NCI-H1436 (cell line): ENCODE measurements around the gene PSMF1.

Experiments used
- DNase-seq: peaks from one replicate; lab custom pipeline; 2025; lab: John Stamatoyannopoulos, UW

Gene PSMF1, protein sequence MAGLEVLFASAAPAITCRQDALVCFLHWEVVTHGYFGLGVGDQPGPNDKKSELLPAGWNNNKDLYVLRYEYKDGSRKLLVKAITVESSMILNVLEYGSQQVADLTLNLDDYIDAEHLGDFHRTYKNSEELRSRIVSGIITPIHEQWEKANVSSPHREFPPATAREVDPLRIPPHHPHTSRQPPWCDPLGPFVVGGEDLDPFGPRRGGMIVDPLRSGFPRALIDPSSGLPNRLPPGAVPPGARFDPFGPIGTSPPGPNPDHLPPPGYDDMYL

DNA sequence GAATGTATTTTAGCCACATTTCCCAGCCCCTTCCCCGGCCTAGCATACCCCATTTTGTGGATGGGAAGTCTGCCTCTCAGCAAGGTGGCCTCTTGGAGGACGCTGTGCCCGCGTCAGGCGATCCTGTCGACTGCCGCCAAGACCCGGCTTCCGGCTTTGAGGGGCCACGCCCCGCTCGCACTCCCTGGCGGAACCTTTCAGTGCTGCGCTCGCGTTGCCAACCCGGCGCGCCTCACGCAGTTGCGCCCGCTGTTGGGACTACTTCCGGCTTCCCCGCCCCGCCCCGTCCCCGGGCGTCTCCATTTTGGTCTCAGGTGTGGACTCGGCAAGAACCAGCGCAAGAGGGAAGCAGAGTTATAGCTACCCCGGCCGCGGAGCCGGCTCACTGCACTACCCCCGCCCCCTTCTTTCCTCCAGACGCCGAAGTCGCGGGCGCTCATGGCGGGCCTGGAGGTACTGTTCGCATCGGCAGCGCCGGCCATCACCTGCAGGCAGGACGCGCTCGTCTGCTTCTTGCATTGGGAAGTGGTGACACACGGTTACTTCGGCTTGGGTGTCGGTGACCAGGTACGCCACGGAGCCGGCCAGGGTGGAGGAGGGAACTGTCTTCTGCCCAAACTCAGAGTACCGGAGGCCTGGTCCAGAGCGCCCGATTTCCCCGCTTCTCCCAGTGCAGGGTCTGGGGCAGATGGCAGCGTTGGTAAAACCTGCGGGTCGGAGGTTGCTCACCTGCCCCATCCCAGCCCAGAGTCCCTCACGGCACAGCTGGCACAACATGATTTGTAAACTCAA, at the start of gene PSMF1:
TSS of gene PSMF1 (plus strand) at position 267 of the 792 bp plus-strand sequence. CDS start at position 439, 172 bp downstream.
- DNase-seq, result peak; percentile 91

DNA sequence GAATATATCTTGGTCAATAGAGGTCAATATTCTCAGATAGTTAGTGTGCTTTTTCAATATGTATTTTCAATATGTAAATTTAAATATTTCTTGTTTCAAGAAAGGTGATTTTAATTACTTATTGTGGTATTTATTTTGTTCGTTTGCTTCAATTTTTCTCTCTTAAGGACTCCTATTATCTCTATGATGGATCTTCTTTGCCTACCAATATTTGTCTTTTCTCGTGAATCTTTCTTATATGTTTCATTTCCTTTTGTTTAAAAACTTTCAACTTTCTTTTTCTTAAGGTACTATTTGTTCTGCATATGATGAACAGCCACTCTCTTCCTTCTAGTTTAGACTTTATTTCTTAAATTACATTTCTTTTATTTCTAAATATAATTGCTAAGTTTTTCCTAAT, 46.1 kb upstream of the PSMF1 start:
- no peak for DNase-seq

DNA sequence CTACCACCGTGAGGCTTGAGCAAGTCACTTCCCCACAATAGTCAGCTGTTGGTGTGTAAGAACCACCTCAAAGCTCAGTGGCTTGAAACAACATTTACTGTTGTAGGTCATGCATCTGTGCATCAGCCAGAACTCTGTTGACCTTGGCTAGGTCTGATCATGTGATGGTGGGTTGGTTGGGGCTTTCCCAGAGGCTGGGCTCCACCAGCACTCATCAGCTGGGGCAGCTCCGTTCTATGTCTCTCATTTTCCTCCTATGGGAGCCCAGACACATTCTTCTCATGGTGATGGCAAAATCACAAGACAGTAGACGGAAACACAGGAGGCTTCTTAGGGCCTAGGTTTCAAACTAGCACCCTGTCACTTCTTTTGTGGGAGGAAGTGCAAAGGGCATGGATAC, 42.8 kb upstream of the PSMF1 start:
- no peak for DNase-seq

DNA sequence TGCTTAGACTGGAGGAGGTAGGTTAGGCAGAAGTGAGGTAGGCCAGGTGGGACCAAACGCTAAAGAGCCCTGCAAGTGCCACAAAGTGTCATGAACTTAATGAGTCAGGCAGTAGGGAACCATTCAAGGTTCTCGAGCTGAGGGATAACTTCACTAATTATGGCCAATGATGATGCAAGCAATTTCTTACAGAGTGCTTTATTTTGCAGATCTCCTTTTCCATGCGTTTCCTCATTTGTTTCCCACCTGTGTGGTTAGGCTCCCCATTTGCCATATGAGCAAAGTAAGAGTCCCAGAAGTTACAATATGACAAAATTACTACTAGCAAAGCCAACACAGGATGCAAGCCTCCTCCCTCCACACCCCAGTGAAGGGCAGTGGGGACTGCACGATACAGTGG, 36.5 kb upstream of the PSMF1 start:
- DNase-seq, result no peak

DNA sequence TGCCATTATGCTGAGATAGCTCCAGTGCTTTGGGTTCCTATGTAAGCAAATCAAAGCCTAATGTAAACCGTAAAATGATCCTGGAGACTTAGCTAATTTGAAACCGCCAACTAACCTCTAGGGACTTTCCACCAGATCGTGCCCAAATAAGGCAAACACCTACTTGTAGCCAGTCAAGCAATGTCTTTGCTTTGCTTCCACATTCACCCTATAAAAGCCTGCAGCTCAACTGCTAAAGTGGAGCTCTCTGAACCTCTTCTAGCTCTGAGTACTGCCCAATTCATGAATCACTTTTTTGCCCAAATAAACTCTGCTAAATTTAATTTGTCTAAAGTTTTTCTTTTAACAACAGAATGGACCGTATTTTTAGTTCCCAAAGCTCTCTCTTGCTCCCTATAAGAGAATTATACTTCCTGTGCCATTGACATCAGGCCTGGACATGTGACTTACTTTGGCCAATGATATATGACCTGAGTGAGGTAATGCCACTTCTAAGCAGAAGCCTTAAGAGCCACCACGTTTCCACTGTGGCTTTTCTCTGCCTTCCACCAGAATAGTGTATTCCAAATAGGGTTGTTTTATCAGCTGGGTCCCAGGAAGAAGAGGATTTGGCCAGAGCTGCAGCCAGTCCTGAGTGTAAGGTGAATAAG, 34.8 kb upstream of the PSMF1 start:
- DNase-seq, result no peak

DNA sequence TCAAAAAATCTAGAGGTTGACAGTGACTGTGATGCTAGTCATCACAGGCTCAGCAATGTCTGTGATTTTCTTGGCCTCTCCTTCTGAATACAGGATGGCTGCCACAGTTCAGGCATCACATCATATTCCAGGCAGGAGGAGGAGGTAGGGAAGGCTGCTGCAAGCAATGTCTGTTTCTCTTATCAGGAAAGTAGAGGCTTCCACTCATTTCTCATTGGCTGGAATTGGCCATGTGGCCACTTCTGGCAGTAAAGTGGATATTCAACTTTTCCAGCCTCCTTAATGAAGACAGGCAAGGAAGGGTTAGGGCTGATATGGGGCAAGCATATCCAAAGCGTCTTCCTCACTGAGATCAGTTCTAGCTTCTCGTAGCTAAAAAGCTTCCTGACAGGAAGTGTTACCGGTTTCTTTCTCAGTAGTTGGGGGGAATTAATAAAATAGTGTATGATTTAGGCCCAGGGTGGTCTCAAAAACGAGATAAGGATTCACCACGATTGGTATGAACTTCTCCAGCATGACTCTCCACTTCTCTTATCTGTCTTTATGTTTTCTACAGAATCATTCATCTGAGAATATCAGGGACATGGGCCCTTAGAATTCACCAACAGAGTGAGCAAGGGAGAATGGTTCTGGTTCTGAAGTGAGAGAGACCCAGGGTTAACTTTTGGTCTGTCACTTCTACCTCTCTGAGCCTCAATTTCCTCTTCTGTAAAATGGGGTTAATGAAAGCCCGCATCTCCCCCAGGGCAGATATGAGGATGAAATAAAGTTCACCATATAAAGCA, 32.7 kb upstream of the PSMF1 start:
- no peak for DNase-seq

DNA sequence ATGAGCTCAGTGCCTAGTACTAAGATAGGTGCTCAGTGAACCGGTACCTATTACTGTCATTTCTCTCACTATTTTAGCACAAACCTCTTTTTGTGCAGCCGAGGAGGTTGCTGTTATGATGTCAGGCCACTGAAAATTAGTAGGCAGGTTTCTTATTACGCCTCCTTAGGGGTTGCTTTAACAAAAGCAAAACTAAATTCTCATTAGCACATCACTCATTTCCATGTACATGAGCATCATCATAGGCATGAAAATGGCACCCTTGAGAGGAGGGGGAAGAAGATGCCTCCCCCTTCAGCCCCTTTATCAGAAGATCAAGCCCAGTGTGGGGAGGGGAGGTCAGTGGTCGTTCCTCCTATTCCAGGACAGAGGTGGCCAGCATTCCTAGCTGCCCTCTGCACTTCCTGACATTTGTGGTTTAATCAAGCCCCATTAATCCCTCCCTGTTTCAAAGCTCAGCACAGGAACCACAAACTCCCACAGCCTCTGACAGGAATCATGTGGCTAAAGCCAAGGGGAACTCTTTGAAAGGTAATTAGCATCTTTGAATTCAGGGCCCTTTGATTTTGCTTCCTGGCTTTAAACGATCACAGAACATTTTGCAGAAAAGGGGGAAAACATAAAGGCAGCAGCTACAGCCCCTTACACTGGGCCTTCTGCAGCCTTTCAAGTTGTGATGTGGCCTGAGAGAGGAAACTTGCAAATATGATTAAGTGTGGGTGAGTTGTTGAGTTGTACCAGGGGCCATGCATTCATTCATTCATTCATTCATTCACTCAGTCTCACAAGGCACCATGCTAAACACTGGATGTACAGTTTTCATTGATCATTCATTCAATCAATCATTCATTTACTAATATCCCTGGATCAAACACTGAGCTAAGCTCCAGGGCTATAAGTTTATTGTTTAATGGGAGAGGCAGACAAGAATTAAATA, 31.9 kb upstream of the PSMF1 start:
- no peak for DNase-seq

DNA sequence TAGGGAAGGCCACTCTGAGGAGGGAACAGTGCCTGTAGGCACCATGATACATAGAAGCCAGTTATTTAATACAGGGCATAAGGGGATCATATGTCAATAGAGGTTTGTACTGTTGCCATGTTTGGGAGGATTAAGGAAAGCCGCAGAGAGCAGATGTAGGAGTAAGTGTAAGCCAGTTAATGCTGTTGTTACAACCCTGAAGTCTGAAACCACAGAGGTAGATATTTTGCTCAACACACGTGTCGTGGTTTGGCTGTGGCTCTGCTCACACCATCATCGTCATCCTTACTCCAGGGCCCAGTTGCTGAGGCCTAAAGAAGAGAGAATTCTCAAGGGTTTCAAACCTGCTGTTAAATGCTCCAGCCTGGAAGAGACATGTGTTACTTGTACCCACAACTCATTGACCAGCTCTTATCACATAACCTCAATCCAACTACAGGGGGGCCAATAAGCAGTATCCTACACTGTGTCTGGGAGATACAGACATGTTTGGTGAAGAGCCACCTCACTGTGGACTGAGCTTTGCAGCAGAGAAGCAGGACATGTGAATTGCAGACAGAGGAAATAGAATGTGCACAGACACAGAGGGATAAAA, 31.0 kb upstream of the PSMF1 start:
- DNase-seq, result no peak

DNA sequence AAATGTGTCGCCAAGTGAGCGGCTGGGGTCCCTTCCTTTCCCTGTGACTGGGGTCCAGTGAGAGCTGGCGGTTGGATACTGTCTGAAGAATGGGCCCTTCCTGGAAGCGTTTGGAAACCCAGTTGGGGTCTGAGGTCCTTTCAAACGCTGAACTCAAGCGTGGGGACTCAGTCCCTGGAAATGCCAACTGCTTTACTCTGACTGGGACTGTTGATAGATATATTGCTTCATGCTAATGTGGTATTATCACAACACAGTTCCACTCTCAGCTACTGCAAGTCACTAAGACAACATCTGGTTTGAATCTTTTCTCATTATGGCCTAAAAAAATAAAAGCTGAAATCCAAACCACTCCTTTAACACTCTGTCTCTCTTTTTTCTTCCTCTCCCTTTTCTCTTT, 23.7 kb upstream of the PSMF1 start:
- no peak for DNase-seq

DNA sequence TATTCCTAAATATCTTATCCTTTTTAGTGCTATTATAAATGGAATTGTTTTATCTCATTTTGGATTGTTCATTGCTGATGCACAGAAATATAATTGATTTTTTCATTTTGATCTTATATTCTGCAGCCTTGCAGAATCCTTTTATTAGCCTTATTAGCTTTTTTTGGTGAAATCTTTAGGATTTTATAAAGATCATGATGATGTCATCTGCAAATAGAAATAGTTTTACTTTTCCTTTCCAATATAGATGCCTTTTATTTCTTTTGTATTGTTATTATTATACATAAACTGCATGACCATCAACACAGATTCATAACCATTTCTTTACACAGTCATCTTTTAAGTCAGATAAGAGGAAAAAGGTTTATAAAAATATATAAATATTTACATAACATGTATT, 16.9 kb upstream of the PSMF1 start:
- DNase-seq, result no peak

DNA sequence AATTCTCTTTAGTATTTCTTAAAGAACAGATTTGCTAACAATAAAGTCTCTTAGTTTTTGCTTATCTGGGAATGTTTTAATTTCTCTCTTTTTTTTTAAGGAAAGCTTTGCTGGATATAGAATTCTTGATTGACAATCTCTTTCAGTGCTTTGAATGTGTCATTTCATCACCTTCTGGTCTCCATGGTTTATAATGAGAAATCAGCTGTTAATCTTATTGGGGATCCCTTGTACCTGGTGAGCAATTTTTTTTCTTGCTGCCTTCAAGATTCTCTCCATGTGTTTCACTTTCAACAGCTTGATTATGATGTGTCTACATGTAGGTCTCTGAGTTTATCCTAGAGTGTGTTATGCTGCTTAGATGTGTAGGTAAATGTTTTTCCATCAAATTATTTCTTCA, 16.4 kb upstream of the PSMF1 start:
- no peak for DNase-seq

DNA sequence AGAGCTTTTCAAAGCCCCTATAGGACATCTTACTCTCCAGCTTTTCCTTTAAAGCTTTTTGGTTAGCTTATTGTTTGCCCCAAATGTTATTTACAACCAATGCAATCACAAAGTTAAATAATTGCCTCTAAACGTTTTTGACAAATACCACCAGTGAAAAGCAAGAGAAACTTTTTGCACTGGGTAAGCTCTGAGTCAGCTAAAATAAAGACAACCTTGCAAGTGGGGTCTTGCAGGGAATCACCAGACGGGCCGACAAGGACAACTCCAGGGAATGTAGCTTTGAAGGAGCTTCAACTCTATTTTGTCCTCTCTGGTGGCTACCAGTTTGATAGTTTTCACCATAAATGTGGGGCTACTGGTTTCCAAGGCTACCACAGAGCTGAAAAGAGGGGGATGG, 14.7 kb upstream of the PSMF1 start:
- no peak for DNase-seq

DNA sequence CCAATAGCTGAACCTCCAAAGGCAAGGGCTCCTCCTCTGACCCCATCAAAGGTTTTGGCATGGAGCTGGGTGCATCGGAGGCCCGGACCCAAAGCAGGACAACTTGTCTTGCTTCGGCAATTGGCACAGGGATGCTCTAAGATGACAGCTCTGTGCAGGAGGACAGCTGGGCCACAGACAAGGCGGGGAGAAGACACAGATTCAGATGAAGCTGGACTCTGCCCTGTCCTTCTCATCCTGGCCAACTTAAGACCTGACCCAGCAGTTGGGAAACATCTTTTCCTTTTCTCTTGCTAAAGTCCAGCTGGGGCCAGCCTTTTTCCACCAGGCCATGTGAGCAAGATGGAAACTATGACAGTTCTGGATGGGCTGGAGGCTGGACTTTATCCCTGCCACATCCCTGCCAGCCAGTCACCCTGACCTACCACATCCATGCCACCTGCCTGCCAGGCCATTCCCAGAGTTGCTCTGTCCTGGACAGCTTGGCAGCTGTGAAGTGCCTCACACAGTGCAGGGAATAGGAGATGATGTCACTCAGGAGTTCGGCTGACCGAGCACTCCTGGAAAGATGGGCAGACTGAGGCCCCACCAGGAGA, 12.7 kb upstream of the PSMF1 start:
- DNase-seq, result no peak

DNA sequence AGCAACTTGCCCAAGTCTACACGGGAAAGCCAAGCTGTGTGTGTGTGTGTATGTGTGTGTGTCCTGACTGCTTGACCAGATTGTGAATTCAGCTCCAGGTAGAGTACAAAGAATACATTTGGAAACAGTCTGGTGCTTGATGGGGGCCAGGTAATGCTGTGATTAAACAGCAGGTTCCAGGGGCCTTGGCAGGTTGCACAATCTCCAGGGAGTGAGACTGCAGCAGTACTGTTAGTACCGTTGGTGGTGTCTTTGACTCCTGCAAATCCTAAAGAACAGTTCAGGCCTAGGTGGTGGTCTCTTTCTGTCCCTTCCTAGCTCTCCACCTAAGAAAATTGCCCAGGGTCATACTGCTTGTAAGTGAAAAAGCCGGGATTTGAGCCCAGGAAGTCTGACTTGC, 11.2 kb upstream of the PSMF1 start:
- no peak for DNase-seq

DNA sequence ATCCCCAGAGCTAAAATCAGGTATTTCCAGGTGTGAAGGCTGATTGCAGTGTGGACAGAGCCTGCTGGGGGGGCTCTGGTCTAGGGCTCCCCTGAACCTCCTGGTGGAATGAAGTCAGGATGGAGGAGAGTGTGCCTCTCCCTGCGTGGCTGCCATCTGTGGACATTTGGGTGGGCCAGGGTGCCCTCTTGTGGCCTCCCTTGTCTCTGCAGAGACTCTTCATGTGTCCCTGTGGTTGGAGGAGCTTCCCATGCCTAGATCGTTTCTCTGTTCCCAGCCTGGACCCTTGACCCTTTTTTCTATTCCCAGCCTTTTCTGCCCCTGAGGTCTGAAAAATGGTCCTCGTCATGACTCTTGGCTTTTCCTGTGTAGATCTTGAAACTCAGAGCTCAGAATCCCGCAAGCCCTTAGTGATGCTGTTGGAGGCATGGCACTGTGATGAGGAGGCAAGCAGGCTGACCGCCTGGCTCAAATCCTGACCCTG, 9.9 kb upstream of the PSMF1 start:
- DNase-seq, result peak; percentile 5

DNA sequence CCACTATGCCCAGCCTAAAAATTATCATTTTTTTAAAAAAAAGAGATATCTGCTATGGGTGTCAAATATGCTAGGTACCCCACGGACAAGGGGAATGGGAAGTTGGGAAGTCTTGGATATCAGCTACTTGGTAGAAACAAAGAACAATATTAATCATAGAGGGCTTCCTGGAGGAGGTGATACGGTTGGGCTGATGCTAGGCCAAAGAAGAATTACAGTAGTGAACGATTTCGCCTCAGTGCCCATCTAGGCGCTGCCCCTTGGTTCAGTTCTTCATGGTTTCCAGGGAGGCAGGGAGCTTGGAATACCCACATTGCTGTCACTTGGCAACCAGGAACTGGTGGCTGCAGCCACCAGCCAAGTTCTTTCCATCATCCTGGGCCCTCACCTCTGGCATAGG, 5.5 kb upstream of the PSMF1 start:
- no peak for DNase-seq

DNA sequence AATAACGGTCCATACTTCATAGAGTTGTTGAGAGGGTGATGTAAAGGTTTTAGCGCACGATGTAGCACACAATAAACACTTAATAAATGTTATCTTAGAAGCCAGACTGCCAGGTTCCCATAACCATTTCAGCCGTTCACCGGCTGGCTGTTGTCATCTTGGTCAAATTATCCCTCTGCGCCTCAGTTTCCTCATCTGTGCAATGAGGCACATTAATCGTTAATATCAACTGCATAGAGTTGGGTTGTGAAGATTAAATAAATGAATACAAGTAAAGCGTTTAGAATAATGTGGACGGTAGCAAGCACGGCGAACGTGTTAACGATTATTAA, 432 bp upstream of the PSMF1 start:
- DNase-seq, result no peak

DNA sequence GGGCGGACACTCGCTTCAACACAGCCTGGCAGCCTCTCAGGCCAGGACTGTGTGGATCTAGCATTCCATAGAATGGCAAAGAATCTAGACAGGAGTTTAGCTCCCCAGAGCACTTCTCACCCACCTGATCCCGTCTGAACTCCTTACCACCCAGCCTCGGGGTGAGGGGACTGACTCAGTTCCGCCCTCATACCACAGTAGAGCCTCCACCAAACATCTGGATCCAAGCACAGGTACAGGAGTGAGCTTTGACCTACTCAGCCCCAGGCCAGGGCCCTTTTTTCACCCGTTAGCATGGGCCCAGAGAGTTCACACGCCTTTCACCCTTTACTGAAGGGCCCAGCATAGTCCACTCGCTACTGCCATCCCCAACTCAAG, 715 bp downstream of the PSMF1 start:
- DNase-seq, result no peak

DNA sequence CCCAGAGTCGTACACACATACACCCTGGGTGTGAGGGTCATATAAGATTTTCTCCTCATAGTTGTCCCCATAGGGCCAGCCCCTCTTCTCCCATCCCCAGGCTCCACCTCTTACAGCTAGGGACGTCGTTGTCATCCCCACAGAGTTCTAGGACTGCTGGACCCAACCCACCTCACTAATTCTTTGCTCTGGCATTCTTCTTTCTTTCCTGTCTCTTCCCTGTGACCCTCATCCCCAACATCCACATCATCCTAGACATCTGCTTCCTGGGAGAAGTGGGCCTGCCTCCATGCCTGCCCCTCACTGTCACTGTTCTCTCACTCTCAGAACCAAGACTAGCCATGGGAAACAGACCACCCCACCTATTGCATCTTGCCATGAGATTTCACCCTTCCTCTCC, 1.1 kb downstream of the PSMF1 start:
- DNase-seq, result no peak

DNA sequence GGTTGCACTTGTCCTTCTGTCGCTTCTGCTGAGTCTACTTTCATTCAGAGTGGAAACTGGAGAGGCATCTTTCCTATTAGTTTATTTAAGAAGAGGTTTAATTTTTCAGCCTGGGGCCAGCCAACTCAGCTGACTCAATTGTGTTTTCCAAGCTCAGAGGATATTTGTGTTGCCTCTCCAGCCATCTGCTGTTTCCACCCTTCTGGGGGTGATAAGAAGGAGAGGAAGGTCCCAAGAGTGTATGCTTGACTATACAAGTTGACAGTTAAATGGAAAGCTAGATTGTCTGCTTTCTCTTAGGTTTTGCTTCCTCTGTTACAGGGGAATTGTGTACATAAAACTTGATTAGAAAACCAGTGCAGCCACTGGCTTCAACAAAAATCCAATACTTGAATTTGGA, 3.0 kb downstream of the PSMF1 start:
- no peak for DNase-seq
